OCI-LY3 (cell line): ENCODE measurements around the gene TRAF3.

Source experiments
- CTCF ChIP-seq: fragments of 200-600, 300-600 bp; sonication (generic); IDR thresholded peaks from 2 replicates; pipeline ENCODE4 v1.5.1; 2014; ENCODE audit warnings: antibody characterized with exemption, low read length, low read depth
- EZH2phosphoT487 ChIP-seq: fragments of 200-600 bp; shearing (Covaris generic); IDR thresholded peaks from 2 replicates; pipeline ENCODE4 v1.6.1; 2018; ENCODE audit warnings: antibody characterized with exemption, mixed run types, low read depth

- TF ChIP-seq CTCF (no peak), EZH2phosphoT487 (no peak)
Measured at GRCh38 chr14:102819747-102820330, 42.6 kb downstream of the TRAF3 start.
